H1 (cell line): ENCODE results near the gene ATG4D. TPM values are rescaled to one million over a fixed set of nuclear protein-coding genes. Genes with fewer than 3 reads are reported as not detected.
A peak's percentile ranks its signal among the peaks of the same experiment; 100 is the strongest.

Source experiments
- CTCF ChIA-PET: fragments of 300-600 bp; sonication (Branson Sonifier 250); formaldehyde crosslinking; loops from one replicate; lab custom pipeline; 2021; ENCODE audit not compliant: partially characterized antibody; lab: Charles Lee
- POLR2A ChIA-PET: fragments of 300-600 bp; sonication (Branson Sonifier 250); formaldehyde crosslinking; loops from one replicate; lab custom pipeline; 2021; ENCODE audit warnings: inconsistent platforms; ENCODE audit not compliant: partially characterized antibody; lab: Charles Lee
- DNase-seq, 2 experiments: peaks; one replicate each; pipeline versions ENCODE4 v3.0.0 to v3.0.0-alpha.2; 2010 to 2022; ENCODE audit warnings: low spot score in 2 of 2, low read depth in 1 of 2, mixed read lengths in 1 of 2
- FAIRE-seq: peaks from 2 replicates; lab custom pipeline; 2011; peaks lifted over from hg19 to GRCh38; lab: Jason Lieb, UNC
- H2AFZ ChIP-seq: 2 replicates; pipeline ENCODE4 v1.8.1; 2012; ENCODE audit warnings: low read length, inconsistent platforms
- H2AK5ac ChIP-seq: 2 replicates; pipeline ENCODE4 v1.6.1; 2013; ENCODE audit warnings: low read depth, low read length
- H2BK120ac ChIP-seq: replicated peaks from 2 replicates; pipeline ENCODE3; 2013; ENCODE audit warnings: low read depth, low read length, inconsistent platforms
- H2BK12ac ChIP-seq: 2 replicates; pipeline ENCODE4 v1.6.1; 2013; ENCODE audit warnings: low read depth, low read length
- H2BK15ac ChIP-seq: 2 replicates; pipeline ENCODE4 v1.6.1; 2013; ENCODE audit warnings: low read length
- H2BK20ac ChIP-seq: 2 replicates; pipeline ENCODE4 v1.6.1; 2013; ENCODE audit warnings: low read length
- H2BK5ac ChIP-seq: 2 replicates; pipeline ENCODE4 v1.6.1; 2013; ENCODE audit warnings: low read depth, low read length
- H3K14ac ChIP-seq: 2 replicates; pipeline ENCODE4 v1.6.1; 2013; ENCODE audit warnings: inconsistent platforms; ENCODE audit not compliant: insufficient read length
- H3K18ac ChIP-seq: 2 replicates; pipeline ENCODE4 v1.6.1; 2013; ENCODE audit warnings: low read length; ENCODE audit errors: extremely low read depth
- H3K23ac ChIP-seq: 2 replicates; pipeline ENCODE4 v1.6.1; 2013; ENCODE audit warnings: inconsistent platforms; ENCODE audit not compliant: insufficient read length
- H3K23me2 ChIP-seq: 2 replicates; pipeline ENCODE4 v1.6.1; 2013; ENCODE audit warnings: low read depth, low read length
- H3K27ac ChIP-seq: 2 replicates; pipeline ENCODE4 v1.6.1; 2011; ENCODE audit warnings: low read depth, low read length, inconsistent platforms
- H3K27me3 ChIP-seq, 4 experiments: replicated peaks in 1 of 4; 1 replicate in 1 of 4; 2 replicates in 3 of 4; pipeline versions ENCODE4 v1.6.1 to v1.8.1; 2011 to 2013; ENCODE audit warnings: low read length in 3 of 4, mild to moderate bottlenecking in 3 of 4, inconsistent platforms in 2 of 4, mixed read lengths in 2 of 4, moderate library complexity in 1 of 4; ENCODE audit not compliant: control insufficient read depth in 3 of 4, insufficient read depth in 3 of 4; ENCODE audit errors: extremely low read depth in 1 of 4
- H3K36me3 ChIP-seq, 4 experiments: 2 replicates each; pipeline versions ENCODE4 v1.6.1 to v1.8.1; 2011 to 2013; ENCODE audit warnings: mild to moderate bottlenecking in 4 of 4, low read length in 3 of 4, moderate library complexity in 2 of 4, control low read depth in 1 of 4, inconsistent platforms in 1 of 4; ENCODE audit not compliant: insufficient read depth in 4 of 4, control insufficient read depth in 2 of 4
- H3K4ac ChIP-seq: replicated peaks from 2 replicates; pipeline ENCODE3; 2013; ENCODE audit warnings: low read length, low read depth, mixed read lengths, inconsistent platforms; ENCODE audit not compliant: insufficient read length
- H3K4me1 ChIP-seq, 4 experiments: replicated peaks in 1 of 4; 1 replicate in 1 of 4; 2 replicates in 3 of 4; pipeline versions ENCODE4 v1.6.1 to v1.8.1; 2011 to 2013; ENCODE audit warnings: low read length in 3 of 4, inconsistent platforms in 2 of 4, mixed read lengths in 1 of 4; ENCODE audit not compliant: insufficient read depth in 4 of 4, control insufficient read depth in 3 of 4
- H3K4me2 ChIP-seq, 2 experiments: 2 replicates each; pipeline versions ENCODE4 v1.6.1 to v1.8.1; 2011 to 2013; ENCODE audit warnings: low read depth in 2 of 2, low read length in 2 of 2, control low read depth in 1 of 2, inconsistent platforms in 1 of 2, mild to moderate bottlenecking in 1 of 2; ENCODE audit not compliant: insufficient read depth in 1 of 2
- H3K4me3 ChIP-seq, 4 experiments: fragments of 200-600, 300-600 bp in 1 of 4; sonication (generic), shearing (Covaris generic), sonication (Bioruptor Twin) in 1 of 4; 2 replicates each; pipeline versions ENCODE4 v1.5.1 to v1.8.1; 2011 to 2016; ENCODE audit warnings: low read length in 4 of 4, low read depth in 3 of 4, control low read depth in 2 of 4, inconsistent platforms in 2 of 4, mild to moderate bottlenecking in 2 of 4, mixed read lengths in 1 of 4, moderate library complexity in 1 of 4; ENCODE audit not compliant: insufficient read depth in 2 of 4; ENCODE audit errors: extremely low read depth in 1 of 4
- H3K56ac ChIP-seq: replicated peaks from 2 replicates; pipeline ENCODE3; 2013; ENCODE audit warnings: low read depth, mild to moderate bottlenecking, mixed read lengths, low read length, inconsistent platforms; ENCODE audit not compliant: insufficient read length
- H3K79me1 ChIP-seq: 2 replicates; pipeline ENCODE4 v1.6.1; 2013; ENCODE audit warnings: low read depth, low read length, control low read depth
- H3K79me2 ChIP-seq, 2 experiments: 2 replicates each; pipeline versions ENCODE4 v1.6.1 to v1.8.1; 2012 to 2013; ENCODE audit warnings: low read length in 2 of 2, mild to moderate bottlenecking in 2 of 2, inconsistent platforms in 1 of 2; ENCODE audit not compliant: insufficient read depth in 2 of 2, control insufficient read depth in 1 of 2
- H3K9ac ChIP-seq, 4 experiments: replicated peaks in 1 of 4; 1 replicate in 1 of 4; 2 replicates in 3 of 4; pipeline versions ENCODE4 v1.6.1 to v1.8.1; 2011 to 2013; ENCODE audit warnings: low read depth in 3 of 4, low read length in 3 of 4, control low read depth in 2 of 4, mild to moderate bottlenecking in 2 of 4, moderate library complexity in 2 of 4, inconsistent platforms in 1 of 4; ENCODE audit errors: extremely low read depth in 1 of 4
- H3K9me3 ChIP-seq, 2 experiments: 2 replicates each; pipeline versions ENCODE4 v1.6.1 to v1.8.1; 2012 to 2013; ENCODE audit warnings: mild to moderate bottlenecking in 2 of 2, moderate library complexity in 2 of 2, control low read depth in 1 of 2, inconsistent platforms in 1 of 2, low read depth in 1 of 2, low read length in 1 of 2, mixed read lengths in 1 of 2; ENCODE audit not compliant: insufficient read depth in 2 of 2
- H4K20me1 ChIP-seq, 2 experiments: replicated peaks in 1 of 2; 2 replicates each; pipeline versions ENCODE3 to v1.8.1; 2011 to 2013; ENCODE audit warnings: inconsistent platforms in 2 of 2, low read length in 2 of 2, mild to moderate bottlenecking in 1 of 2; ENCODE audit not compliant: insufficient read depth in 2 of 2, control insufficient read depth in 1 of 2
- H4K5ac ChIP-seq: 2 replicates; pipeline ENCODE4 v1.6.1; 2013; ENCODE audit warnings: low read length, low read depth, mixed read lengths, inconsistent platforms; ENCODE audit not compliant: insufficient read length
- H4K8ac ChIP-seq: 2 replicates; pipeline ENCODE4 v1.8.0; 2013; ENCODE audit warnings: mild to moderate bottlenecking, moderate library complexity, low read length, inconsistent platforms; ENCODE audit not compliant: insufficient read depth; ENCODE audit errors: extremely low read depth
- H4K91ac ChIP-seq: replicated peaks from 2 replicates; pipeline ENCODE3; 2013; ENCODE audit warnings: low read length, mixed read lengths, inconsistent platforms; ENCODE audit not compliant: insufficient read length
- CBX5 ChIP-seq: fragments of 300-800, 300-1000 bp; sonication (generic); IDR thresholded peaks from 2 replicates; pipeline ENCODE4 v1.7.1; 2016; ENCODE audit warnings: antibody characterized with exemption, low read length, low read depth
- CHD1 ChIP-seq: IDR thresholded peaks from 2 replicates; pipeline ENCODE4 v1.6.1; 2012; ENCODE audit warnings: low read depth, low read length, improper control_type of control experiment
- KDM1A ChIP-seq: fragments of 200-600, 300-600 bp; sonication (generic); IDR thresholded peaks from 2 replicates; pipeline ENCODE4 v1.7.1; 2016; ENCODE audit warnings: mild to moderate bottlenecking, low read length, borderline replicate concordance
- KDM4A ChIP-seq: IDR thresholded peaks from one replicate; pipeline ENCODE4 v1.7.1; 2012; ENCODE audit warnings: low read depth, mild to moderate bottlenecking, moderate library complexity, low read length, inconsistent platforms; ENCODE audit not compliant: severe bottlenecking
- NRF1 ChIP-seq: IDR thresholded peaks from 2 replicates; pipeline ENCODE4 v1.6.1; 2011; ENCODE audit warnings: mild to moderate bottlenecking, low read depth, low read length, improper control_type of control experiment
- PHF8 ChIP-seq: fragments of 200-600 bp; sonication (generic); conservative IDR thresholded peaks from 2 replicates; pipeline ENCODE4 v1.7.1; 2012; ENCODE audit warnings: low read depth, mild to moderate bottlenecking, inconsistent platforms, low read length, moderate library complexity
- POLR2A ChIP-seq, 2 experiments: IDR thresholded peaks; 1 replicate in 1 of 2; 2 replicates in 1 of 2; pipeline ENCODE4 v1.6.1; 2011; ENCODE audit warnings: low read depth in 2 of 2, low read length in 2 of 2, mild to moderate bottlenecking in 2 of 2; ENCODE audit errors: control extremely low read depth in 1 of 2
- SIN3A ChIP-seq, 2 experiments: IDR thresholded peaks in 1 of 2; conservative IDR thresholded peaks in 1 of 2; 2 replicates each; pipeline ENCODE4 v1.6.1; 2011 to 2012; ENCODE audit warnings: low read length in 2 of 2, improper control_type of control experiment in 1 of 2, low read depth in 1 of 2, mild to moderate bottlenecking in 1 of 2
- TAF1 ChIP-seq: IDR thresholded peaks from 2 replicates; pipeline ENCODE4 v1.6.1; 2011; ENCODE audit warnings: mild to moderate bottlenecking, low read depth, low read length
- YY1 ChIP-seq: IDR thresholded peaks from 2 replicates; pipeline ENCODE4 v1.6.1; 2011; ENCODE audit warnings: low read depth, mild to moderate bottlenecking, low read length
- WGBS, 2 experiments: shearing (Covaris generic) in 1 of 2; methylation state at CpG; one replicate each; pipeline versions ENCODE4 v1.1.6 to v1.1.7; 2013 to 2015; ENCODE audit warnings: low lambda C conversion rate in 2 of 2, mixed read lengths in 2 of 2, inconsistent platforms in 1 of 2, low coverage in 1 of 2, missing lambda C conversion rate in 1 of 2; ENCODE audit not compliant: insufficient replicate concordance in 2 of 2, insufficient coverage in 1 of 2, insufficient read length in 1 of 2; ENCODE audit errors: extremely low coverage in 1 of 2, missing lambda C conversion rate in 1 of 2; 5-methylcytosine and 5-hydroxymethylcytosine counted together
- polyA plus RNA-seq, 7 experiments: library from polyadenylated mRNA; depleted of rRNA in 3 of 7; stranded (reverse) in 5 of 7; unstranded in 2 of 7; fragments of >200 nt in 5 of 7; fragments of 200-250 nt in 2 of 7; gene quantifications; 1 replicate in 5 of 7; 2 replicates in 1 of 7; 4 replicates in 1 of 7; pipeline versions ENCODE4 v1.2.1 to v1.2.3, GENCODE V29; 2011 to 2013; ENCODE audit warnings: missing spikeins in 2 of 7, mixed read lengths in 2 of 7
- total RNA-seq: library from RNA; stranded (reverse); fragmentation: NEBNext Ultra II Directional; extraction: Animal tissue kit (Norgen Biotek cat#: 25700); gene quantifications from 2 replicates; pipeline ENCODE4 v1.2.1, GENCODE V29; 2021

ATG4D gene
- total and polyA plus RNA-seq, 2 of the 8 experiments (the other 6 are each of a cell fraction or from before 2014, with no cell fraction given): 39.6 to 43.7 TPM

DNA sequence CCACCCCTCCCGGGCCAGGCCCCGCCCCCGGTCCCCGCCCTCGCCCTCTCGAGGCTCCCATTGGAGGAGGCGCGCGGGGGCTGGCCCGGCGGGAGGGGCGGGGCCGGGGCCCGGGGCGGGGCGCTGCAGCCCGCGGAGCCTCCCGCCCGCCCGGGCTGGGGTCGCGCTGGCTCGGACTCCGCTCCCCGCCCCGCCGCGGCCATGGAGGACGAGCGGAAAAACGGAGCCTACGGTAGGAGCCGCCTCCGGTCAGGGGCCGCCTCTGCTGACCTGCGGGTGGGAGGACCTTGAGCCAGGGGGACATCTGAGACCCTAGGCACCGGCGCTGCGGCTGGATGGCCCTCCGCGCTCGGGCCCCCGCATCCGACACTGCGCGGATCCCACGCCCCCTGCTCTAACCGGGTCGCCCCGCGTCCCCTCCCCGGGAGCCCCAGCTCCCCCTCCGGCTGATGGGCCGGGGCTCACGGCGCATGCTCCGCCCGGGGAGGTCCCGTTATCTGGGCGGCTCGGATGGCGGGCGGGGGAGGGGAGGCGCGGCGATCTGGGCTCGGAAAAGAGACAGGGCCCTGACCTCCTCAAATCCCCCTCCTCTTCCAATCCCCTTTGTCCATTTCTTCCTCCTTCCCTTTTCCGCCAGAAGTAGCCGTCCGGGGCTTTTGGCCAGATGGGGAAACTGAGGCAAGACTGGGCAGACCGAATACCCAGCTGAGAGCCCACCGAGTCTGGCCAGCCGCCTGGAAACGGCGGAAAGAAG lies 58.8 kb downstream of the ATG4D start:
- WGBS, 2 experiments: 2% methylated on average over 32 of the region's 76 CpGs; no CpG with 5 or more reads in 1 of the 2 experiments
- TF ChIP-seq KDM4A: peak; percentile 70
- peak; percentile 82 for TF ChIP-seq PHF8
- TF ChIP-seq TAF1: peak; percentile 48; the same call in 1 of the 2 replicates
- no peak for TF ChIP-seq CHD1
- TF ChIP-seq NRF1: peak; percentile 46; the same call in 1 of the 2 replicates
- peak in 1 of 2 experiments; percentile 59; a peak in 2 of 3 replicates for TF ChIP-seq POLR2A (IDR thresholded peaks at IDR 0.05; ENCODE audit: control extremely low read depth in 1 of 2, low read depth in 2 of 2, low read length in 2 of 2)
- 0 out of 4 replicates have a peak, but pooled peaks of 1 of the 2 experiments have one; percentile 48 for TF ChIP-seq SIN3A (conservative IDR thresholded peaks at IDR 0.05 in 1 of 2, IDR thresholded peaks at IDR 0.05 in 1 of 2; ENCODE audit: low read depth in 1 of 2, low read length in 2 of 2)
- TF ChIP-seq CBX5: no peak
- TF ChIP-seq YY1: 0 out of 2 replicates have a peak, but pooled peaks have one; percentile 19
- peak; percentile 67 for TF ChIP-seq KDM1A
- Histone ChIP-seq H3K18ac (peak overlapping the region; percentile 60), H2BK120ac (no peak overlapping the region), H3K23ac (no peak overlapping the region), H3K4me1 (peaks cover 0 to 11% (median 7%) of the 10 kb centered on the region in 4 experiments; a peak in 6 of 7 replicates), H2AK5ac (no peak overlapping the region), H3K4me3 (peak overlapping the region; percentile 79 to 98 (median 88)), H3K56ac (peak overlapping the region; percentile 82), H3K36me3 (no peaks in the 10 kb centered on the region), H4K20me1 (no peaks in the 10 kb centered on the region), H2BK15ac (no peak overlapping the region), H2BK20ac (no peak overlapping the region), H3K4me2 (peak overlapping the region; percentile 80 to 94), H3K14ac (no peak overlapping the region), H3K79me1 (peaks cover 6% of the 10 kb centered on the region), H2AFZ (no peak overlapping the region), H3K9me3 (no peaks in the 10 kb centered on the region), H3K4ac (no peak overlapping the region), H3K79me2 (peaks cover 0 to 9% of the 10 kb centered on the region in 2 experiments; a peak in 1 of 4 replicates), H3K27me3 (no peaks in the 10 kb centered on the region), H4K91ac (peak overlapping the region; percentile 64), H3K27ac (0 out of 2 replicates have a peak overlapping the region, but pooled peaks have one; percentile 67), H2BK5ac (peak overlapping the region; percentile 85; the same call in 1 of the 2 replicates), H3K23me2 (peaks cover 6% of the 10 kb centered on the region; the same call in 1 of the 2 replicates), H4K5ac (peak overlapping the region; percentile 84), H2BK12ac (no peak overlapping the region), H3K9ac (peak overlapping the region; percentile 78 to 86 (median 80)), H4K8ac (peak overlapping the region; percentile 91; the same call in 1 of the 2 replicates)
- POLR2A ChIA-PET: interaction anchor here (1.0 to 4.4 kb wide), 12 partner anchors 10 to 87 kb away, joined by 3 to 26 read pairs (median 6); partner anchors contain the start of gene SLC44A2
- CTCF ChIA-PET: interaction anchor here (0.6 to 5.1 kb wide), 6 partner anchors 13 to 86 kb away, joined by 3 to 46 read pairs (median 4); no protein-coding TSS in a partner anchor
- no peak for FAIRE-seq
- peak in 1 of 2 experiments; percentile 89 for DNase-seq
